ENCODE results near the gene CYTIP.

CYTIP gene

GRCh38 chr2:157443795-157444640, at the start of gene CYTIP:
CYTIP (minus strand) TSS chr2:157444089; CDS start chr2:157444020, 69 bp downstream.
- peak; percentile 73 for DNase-seq (ENCODE audit: low spot score)

- peak; percentile 75 for DNase-seq (ENCODE audit: low spot score)
These were observed 48.4 kb upstream of the CYTIP start for GRCh38 chr2:157492189-157492773.

- DNase-seq (ENCODE audit: low spot score) = no peak
These were observed 46.1 kb upstream of the CYTIP start for GRCh38 chr2:157489983-157490382.

GRCh38 chr2:157488877-157489276, 45.0 kb upstream of the CYTIP start:
- no peak for DNase-seq (ENCODE audit: low spot score)

GRCh38 chr2:157487747-157488146, 43.9 kb upstream of the CYTIP start:
- no peak for DNase-seq (ENCODE audit: low spot score)

GRCh38 chr2:157487271-157487610, 43.4 kb upstream of the CYTIP start:
- DNase-seq (ENCODE audit: low spot score) = no peak

- no peak for DNase-seq (ENCODE audit: low spot score)
These were observed 42.8 kb upstream of the CYTIP start for GRCh38 chr2:157486596-157487270.

GRCh38 chr2:157480182-157480961, 36.5 kb upstream of the CYTIP start:
- DNase-seq (ENCODE audit: low spot score) = no peak

GRCh38 chr2:157479081-157480027, 35.5 kb upstream of the CYTIP start:
- DNase-seq (ENCODE audit: low spot score) = no peak

- no peak for DNase-seq (ENCODE audit: low spot score)
These were observed 34.0 kb upstream of the CYTIP start for GRCh38 chr2:157477919-157478318.

- DNase-seq (ENCODE audit: low spot score) = no peak
These were observed 33.2 kb upstream of the CYTIP start for GRCh38 chr2:157476953-157477709.

GRCh38 chr2:157475722-157476390, 32.0 kb upstream of the CYTIP start:
- DNase-seq (ENCODE audit: low spot score) = no peak

- DNase-seq (ENCODE audit: low spot score) = no peak
These were observed 29.7 kb upstream of the CYTIP start for GRCh38 chr2:157473581-157473980.

- no peak for DNase-seq (ENCODE audit: low spot score)
These were observed 27.2 kb upstream of the CYTIP start for GRCh38 chr2:157471078-157471477.

GRCh38 chr2:157470321-157470720, 26.4 kb upstream of the CYTIP start:
- DNase-seq (ENCODE audit: low spot score) = no peak

- DNase-seq (ENCODE audit: low spot score) = no peak
These were observed 25.8 kb upstream of the CYTIP start for GRCh38 chr2:157469726-157470125.

GRCh38 chr2:157468931-157469708, 25.2 kb upstream of the CYTIP start:
- no peak for DNase-seq (ENCODE audit: low spot score)

GRCh38 chr2:157466764-157467163, 22.9 kb upstream of the CYTIP start:
- no peak for DNase-seq (ENCODE audit: low spot score)

- no peak for DNase-seq (ENCODE audit: low spot score)
These were observed 21.7 kb upstream of the CYTIP start for GRCh38 chr2:157465554-157465953.
